Measurements from ENCODE around the gene ZNF428.

Gene ZNF428

GRCh38 chr19:43562226-43562697 is 57.2 kb downstream of the ZNF428 start:
- no peak for DNase-seq (ENCODE audit: low read depth in 2 of 2)

DNA sequence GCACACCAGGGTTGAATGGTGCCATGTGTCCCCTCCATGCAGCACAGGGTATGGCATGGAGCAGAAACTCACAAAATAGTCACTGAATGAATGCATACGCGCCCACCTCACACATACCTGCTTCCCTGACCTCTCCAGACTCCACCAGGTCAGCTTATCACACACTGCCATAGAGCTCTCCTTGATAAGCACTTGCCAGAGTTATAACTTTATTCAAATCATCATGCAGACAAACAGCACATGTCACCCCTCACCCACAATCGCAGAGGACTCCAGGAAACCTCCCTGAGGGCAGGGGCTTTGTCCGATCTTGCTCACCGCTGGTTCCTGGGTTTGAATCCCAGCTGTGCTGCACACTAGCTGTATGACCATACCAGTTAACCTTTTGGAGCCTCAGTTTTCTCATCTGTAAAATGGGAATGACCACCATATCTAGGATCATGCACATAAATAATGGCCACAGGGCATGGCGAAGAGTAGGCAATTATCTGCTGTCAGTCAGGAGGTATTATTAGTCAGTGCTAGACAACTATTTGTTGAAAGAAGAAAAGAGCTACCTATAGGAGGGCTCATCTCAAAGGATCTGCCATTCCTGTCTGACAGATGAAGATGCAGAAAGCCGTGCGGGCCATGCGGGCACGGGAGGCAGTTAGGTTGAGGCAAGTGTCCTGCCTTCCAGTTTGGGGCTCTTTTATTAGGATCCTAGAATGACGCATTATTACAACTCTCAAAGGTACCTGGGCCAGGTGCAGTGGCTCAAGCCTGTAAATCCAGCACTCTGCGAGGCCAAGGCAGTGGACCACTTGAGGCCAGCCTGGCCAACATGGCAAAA is 58.1 kb downstream of the ZNF428 start:
- DNase-seq (ENCODE audit: low read depth in 2 of 2), result no peak

DNA sequence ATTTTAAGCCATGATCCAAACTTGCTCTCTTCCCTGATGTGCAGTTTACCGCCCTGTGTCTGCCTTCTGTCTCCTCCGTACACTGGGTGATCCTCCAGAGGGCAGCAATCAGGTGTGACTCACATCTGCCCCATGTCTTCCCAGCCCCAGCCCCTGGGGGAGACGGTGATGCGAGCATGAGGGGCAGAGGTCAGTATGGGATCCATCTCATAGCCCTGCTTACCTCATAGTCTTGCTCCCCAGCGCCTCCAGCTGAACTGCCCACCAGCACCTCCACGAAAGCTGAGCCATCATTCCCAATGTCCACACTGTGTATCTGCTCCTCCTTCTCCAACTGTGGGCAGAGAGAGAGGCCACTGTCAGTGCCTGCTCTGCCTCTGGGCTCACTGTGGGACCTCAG is 58.7 kb downstream of the ZNF428 start:
- no peak for DNase-seq (ENCODE audit: low read depth in 2 of 2)
